NCI-H2227 (cell line): ENCODE measurements around the gene AHDC1.

Experiments used
- DNase-seq: peaks from one replicate; lab custom pipeline; 2025; ENCODE audit not compliant: unreplicated experiment; lab: John Stamatoyannopoulos, UW

Gene AHDC1

GRCh38 chr1:27535386-27535785, 68.6 kb downstream of the AHDC1 start:
- DNase-seq, result no peak

- no peak for DNase-seq
Measured at GRCh38 chr1:27531959-27532685, 71.8 kb downstream of the AHDC1 start.

- no peak for DNase-seq
Measured at GRCh38 chr1:27530192-27530591, 73.8 kb downstream of the AHDC1 start.

- no peak for DNase-seq
Measured at GRCh38 chr1:27529704-27530018, 74.3 kb downstream of the AHDC1 start.

- peak; percentile 74 for DNase-seq
Measured at GRCh38 chr1:27528818-27529703, 74.9 kb downstream of the AHDC1 start.

GRCh38 chr1:27527890-27528817, 75.8 kb downstream of the AHDC1 start:
- DNase-seq, result peak; percentile 91

GRCh38 chr1:27527223-27527889, 76.6 kb downstream of the AHDC1 start:
- peak; percentile 96 for DNase-seq

GRCh38 chr1:27526569-27527222, 77.2 kb downstream of the AHDC1 start:
- no peak for DNase-seq

GRCh38 chr1:27525296-27526272, 78.4 kb downstream of the AHDC1 start:
- DNase-seq, result peak; percentile 83

GRCh38 chr1:27523337-27524020, 80.5 kb downstream of the AHDC1 start:
- no peak for DNase-seq

GRCh38 chr1:27522432-27523336, 81.3 kb downstream of the AHDC1 start:
- DNase-seq, result peak; percentile 82

- DNase-seq, result no peak
Measured at GRCh38 chr1:27521861-27522431, 82.0 kb downstream of the AHDC1 start.

- DNase-seq, result no peak
Measured at GRCh38 chr1:27521336-27521831, 82.6 kb downstream of the AHDC1 start.

GRCh38 chr1:27520651-27521050, 83.3 kb downstream of the AHDC1 start:
- DNase-seq, result no peak

GRCh38 chr1:27519331-27520258, 84.3 kb downstream of the AHDC1 start:
- DNase-seq, result peak; percentile 88

- no peak for DNase-seq
Measured at GRCh38 chr1:27518808-27519207, 85.1 kb downstream of the AHDC1 start.
